Muscle of arm (tissue), 12 donors: Measurements from ENCODE around the gene UBE2N. TPM values are rescaled to one million over a fixed set of nuclear protein-coding genes. Genes with fewer than 3 reads are reported as not detected.
"Not testable (repeated sequence)": the region's sequence is repeated elsewhere in the genome, so short reads cannot be mapped to it uniquely, and the experiment has no call there.

Source experiments
- DNase-seq: peaks from one replicate; pipeline ENCODE4 v3.0.0-alpha.2; 2013
- polyA plus RNA-seq, 12 donors: library from polyadenylated mRNA; unstranded; fragments of 120-200 nt; gene quantifications; one replicate each; pipeline ENCODE4 v1.2.1, GENCODE V29; 2013; ENCODE audit not compliant: insufficient read length in 12 of 12

Gene UBE2N
- polyA plus RNA-seq, 12 donors: 84.9 to 128 (median 106) TPM; not detected in 1

DNA sequence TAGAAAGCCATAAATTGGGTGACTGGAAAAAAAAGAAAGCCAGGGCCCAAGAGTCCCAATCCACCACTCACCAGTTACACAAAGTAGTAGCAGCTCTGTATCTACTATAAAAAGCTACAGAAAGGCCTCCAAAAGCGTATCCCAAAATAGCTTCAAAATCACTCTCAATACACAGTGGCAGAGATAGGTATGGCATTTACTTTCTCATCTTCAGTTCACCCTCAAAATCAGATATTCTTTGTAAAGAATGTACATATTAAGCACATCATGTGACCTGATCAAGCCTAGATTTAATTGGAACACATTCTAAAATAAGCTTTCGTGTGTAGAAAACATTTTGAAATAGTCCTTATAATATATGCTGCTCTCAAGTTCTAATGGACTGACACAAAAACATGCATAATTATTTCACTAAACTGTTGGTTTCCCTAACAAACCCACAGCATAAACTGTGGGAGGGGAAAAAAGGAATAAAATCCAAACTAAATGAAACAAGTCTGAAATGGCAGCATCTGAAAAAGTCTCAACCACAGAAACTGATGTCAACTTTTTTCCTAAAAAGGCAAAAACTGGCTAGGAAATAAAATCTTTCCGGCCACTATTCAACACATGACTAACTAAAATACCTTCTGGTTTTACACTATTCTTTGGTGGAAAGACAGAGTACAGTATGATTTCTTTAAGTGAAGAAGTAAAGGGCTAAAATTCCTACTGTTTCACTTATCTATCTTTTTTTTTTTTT lies 25.9 kb downstream of the UBE2N start:
- DNase-seq: no peak

- DNase-seq: no peak
These were observed 28.7 kb downstream of the UBE2N start for GRCh38 chr12:93413064-93413463.

DNA sequence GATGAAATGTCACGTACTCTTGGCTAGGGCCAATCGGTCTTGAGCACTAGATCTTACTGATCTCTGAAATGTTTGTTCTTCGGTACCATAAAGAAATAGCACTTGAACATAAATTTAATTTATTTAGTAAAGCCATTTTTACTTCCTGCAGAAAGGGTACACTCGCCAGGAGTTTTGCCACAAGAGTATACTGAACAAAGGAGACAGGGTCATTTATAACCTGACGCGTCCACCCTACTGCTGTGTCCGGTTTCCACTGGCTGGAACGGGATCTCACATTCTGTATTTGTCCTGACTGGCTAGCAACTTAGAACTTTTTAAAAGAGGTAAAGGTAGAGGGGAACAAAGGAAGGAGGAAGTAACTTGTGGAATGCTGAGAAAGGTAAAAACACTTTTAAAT lies 29.4 kb downstream of the UBE2N start:
- not testable (repeated sequence) for DNase-seq

GRCh38 chr12:93411060-93411459 lies 30.7 kb downstream of the UBE2N start:
- not testable (repeated sequence) for DNase-seq

DNA sequence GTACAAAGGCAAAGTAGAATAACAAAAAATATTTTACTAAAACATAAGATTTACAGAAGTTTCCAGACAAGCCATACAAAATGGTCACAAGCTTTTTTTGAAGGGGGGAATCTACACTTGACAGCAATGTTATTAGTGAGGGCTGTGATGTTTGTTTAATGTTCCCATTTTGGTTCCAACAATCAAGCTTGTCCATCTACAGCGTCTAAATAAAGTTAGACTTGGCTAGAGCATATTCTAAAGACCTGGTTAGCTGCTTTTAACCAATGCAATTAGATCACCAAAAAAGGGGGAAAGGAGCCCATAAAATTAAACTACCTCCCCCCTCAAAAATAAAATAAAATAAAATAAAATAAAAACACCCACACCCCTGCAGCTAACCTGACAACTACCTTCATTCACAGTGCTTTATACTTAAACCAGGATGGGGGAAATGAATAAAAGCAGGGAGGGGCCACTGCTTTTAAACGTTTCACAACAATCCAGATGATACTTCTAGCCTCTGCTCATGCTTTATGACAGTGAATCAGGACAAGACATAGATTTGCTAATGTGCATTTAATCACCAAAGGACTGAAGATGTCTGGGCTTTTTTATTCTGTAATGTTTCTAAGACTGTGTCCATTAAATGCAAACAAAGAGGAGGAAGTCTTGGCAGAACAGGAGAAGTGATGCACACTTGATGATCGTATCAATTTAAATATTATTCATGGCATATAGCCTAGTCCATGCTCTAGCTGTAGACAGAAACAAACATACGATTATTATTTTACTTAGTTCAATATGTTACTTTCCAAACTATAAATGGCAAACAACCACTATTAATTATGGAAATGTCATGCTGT lies 32.2 kb downstream of the UBE2N start:
- not testable (repeated sequence) for DNase-seq

- no peak for DNase-seq
These were observed 32.9 kb downstream of the UBE2N start for GRCh38 chr12:93408813-93409212.

DNA sequence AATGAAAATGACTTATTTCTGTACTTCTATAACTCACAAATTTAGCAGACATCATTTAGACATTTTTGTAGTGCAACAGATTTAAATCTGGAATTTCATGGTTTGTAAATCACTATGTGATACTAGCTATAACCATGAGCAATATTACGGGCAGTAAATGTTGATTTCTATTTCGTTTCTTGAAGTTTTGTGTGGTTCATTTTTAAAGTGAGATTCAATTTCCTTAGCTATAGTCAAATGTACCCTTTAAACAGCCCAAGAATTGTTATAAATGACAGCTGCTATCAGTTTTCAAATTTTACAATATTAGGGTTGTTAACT lies 33.8 kb downstream of the UBE2N start:
- no peak for DNase-seq

DNA sequence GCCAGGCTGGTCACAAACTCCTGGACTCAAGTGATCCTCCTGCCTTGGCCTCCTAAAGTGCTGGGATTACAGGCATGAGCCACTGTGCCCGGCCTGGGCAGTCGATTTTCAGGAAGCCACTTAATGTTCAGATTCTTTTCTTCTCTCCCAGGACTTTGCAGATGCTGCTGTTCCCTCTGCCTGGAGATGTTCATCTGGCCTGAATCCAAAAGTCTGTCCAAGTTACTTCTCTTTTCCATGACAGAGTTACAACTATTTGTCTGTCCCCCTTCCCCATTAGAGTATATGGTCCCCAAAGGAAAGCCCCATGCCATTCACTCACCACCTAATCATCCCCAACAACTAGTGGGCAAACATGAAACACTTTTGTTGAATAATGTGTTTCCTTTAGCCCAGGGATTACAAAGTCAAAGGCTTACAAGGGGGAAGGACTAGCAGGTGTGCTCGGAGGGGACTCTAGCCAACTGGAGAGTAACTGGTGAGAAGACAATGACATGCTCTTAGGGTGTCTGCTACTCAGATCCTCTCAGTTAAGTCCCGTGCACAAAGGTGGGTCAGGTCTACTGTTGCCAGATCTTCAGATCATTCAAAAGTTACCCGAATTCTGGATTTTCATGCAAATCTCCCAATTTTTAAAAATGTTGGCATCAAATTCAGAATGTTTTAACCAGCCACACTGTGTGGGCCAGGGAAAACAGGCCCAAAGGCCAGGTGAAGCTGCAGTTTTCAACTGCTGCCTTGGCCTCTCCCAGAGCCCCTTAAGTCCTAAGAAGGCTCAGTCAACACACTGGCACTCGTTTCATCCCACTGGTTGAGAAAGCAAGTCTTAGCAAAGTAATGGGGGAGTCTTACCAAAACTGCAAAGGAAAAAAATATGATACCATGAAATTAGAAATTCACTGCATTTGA lies 34.4 kb downstream of the UBE2N start:
- no peak for DNase-seq

- no peak for DNase-seq
These were observed 36.5 kb downstream of the UBE2N start for GRCh38 chr12:93404961-93405849.

DNA sequence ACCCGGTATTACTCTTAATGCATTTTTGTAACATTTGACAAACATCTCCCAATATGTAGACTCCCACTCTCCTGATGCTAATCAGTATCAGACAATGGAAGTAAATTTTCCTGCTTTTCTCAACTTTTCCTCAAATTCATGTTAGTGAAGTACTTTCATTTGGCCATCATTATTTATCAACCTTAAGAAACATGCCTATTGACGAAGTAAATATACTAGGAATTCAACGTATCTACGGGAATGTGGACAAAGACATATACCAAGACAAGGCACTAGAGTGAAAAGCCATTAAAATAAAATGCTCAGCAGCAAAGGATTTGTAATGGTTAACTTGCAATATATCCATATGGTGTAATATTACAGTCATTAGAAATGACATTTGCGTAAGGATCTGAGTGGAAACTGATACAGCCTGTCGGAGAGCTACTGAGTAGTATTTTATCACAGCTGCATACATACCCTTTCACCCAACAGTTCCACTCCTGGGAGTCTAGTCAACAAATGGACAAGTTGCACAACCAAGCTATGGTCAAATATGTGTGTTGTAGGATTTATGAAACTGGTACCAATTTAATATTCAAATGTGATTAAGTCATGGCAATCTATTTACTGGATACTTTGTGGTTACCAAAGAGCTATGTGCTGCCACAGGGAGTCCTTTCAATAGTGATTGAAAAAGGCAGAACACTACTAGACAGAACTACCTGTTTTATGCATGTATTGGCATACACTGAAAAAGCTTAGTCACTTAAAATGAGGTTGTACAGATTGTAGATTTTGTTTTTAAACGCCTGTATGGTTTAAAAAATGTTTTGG lies 37.6 kb downstream of the UBE2N start:
- DNase-seq: no peak

GRCh38 chr12:93402333-93403311 lies 39.1 kb downstream of the UBE2N start:
- no peak for DNase-seq

GRCh38 chr12:93399183-93399863 lies 42.4 kb downstream of the UBE2N start:
- DNase-seq: not testable (repeated sequence)

DNA sequence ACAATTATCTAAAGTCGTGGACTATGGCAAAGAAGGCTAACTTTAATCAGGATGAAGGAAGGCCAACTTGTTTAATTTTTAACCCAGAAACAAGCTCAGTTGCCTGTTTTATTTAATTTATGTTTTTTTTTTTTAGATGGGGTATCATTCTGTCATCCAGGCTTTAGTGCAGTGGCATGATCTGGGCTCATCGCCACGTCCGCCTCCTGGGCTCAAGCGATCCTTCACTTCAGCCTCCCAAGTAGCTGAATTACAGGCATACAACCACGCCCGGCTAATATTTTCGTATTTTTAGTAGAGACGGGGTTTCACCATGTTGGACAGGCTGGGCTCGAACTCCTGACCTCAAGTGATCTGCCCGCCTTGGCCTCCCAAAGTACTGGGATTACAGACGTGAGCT lies 44.3 kb downstream of the UBE2N start:
- DNase-seq: no peak

- DNase-seq: no peak
These were observed 48.3 kb downstream of the UBE2N start for GRCh38 chr12:93393425-93393824.

GRCh38 chr12:93390549-93391297 lies 51.0 kb downstream of the UBE2N start:
- DNase-seq: no peak

- DNase-seq: no peak
These were observed 51.7 kb downstream of the UBE2N start for GRCh38 chr12:93390031-93390430.

DNA sequence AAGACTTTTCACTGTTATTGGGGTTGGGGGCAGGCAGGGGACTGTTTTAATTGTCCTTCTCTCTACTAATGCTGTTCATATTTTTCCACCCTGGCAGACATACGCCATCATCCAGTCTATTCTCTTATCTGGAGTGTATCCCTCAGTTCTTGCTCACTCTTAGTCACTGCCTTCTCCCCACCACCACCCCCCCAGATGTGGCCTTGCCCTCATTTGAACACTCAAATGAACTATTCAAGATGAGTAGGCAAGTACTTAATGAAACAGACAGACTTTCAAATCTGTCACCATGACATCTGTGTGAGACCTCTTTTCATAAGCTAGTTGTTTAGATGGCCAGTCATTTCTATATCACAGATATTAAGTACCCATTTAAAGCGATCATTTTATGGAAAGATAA lies 54.0 kb downstream of the UBE2N start:
- no peak for DNase-seq
